ENCODE results near the gene ATP2A3. TPM values are rescaled to one million over a fixed set of nuclear protein-coding genes. Genes with fewer than 3 reads are reported as not detected.

ATP2A3 gene
- total RNA-seq, 1 donor from 2014 or later, result 541 TPM

GRCh38 chr17:3943240-3943891 lies 20.9 kb downstream of the ATP2A3 start:
- DNase-seq (no peak), ATAC-seq (ENCODE audit: low read depth) (no peak)
- POLR2A ChIA-PET, result interaction anchor here (0.6 kb wide), 1 partner anchor 28 kb away, joined by 3 read pairs; no protein-coding TSS in a partner anchor
- Mint-ChIP-seq H3K27me3 (no peaks in the 10 kb centered on the region), H3K4me3 (no peak overlapping the region), H3K9me3 (no peaks in the 10 kb centered on the region), H3K36me3 (ENCODE audit: low read depth) (peaks cover 87% of the 10 kb centered on the region), H3K27ac (no peak overlapping the region), H3K4me1 (no peaks in the 10 kb centered on the region)
- intact Hi-C loops (cut with micrococcal nuclease), result no loop called here
- CTCF ChIA-PET, result interaction anchor here (1.4 kb wide), 1 partner anchor 29 kb away, joined by 3 read pairs; no protein-coding TSS in a partner anchor
- no peak for TF ChIP-seq CTCF (IDR thresholded peaks at IDR 0.05)

DNA sequence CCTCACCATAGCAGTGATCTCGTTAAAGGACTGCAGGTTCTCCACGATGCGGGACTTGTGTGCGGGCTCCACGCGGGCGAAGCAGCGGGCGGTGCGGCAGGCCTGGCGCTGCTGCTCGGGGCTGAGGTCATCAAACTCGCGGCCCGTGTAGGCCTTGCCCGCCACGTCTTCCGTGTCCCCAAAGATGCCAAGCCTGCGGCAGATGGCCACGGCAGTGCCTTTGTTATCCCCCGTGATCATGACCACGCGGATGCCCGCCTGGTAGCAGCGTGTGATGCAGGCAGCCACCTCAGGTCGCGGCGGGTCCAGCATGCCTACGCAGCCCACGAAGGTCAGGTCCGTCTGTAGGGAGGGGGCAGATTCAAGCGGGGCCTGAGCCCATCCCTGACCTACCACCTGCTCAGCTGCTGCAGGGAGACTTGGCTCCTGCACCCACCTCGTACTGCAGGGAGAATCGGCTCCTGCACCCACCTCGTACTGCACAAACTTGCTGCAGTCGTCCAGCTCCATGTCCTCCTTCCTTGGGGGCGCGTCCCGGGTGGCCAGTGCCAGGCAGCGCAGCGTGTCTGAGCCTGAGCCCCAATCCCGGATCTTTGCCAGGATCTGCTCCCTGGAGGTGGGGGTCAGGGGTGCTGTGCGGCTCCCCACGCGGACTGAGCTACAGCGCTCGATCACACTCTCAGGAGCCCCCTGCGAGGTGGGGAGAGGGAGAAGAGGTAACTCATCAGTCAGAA lies 23.1 kb downstream of the ATP2A3 start:
- intact Hi-C loops (cut with micrococcal nuclease), result no loop called here
- Mint-ChIP-seq H3K9me3 (no peaks in the 10 kb centered on the region), H3K27me3 (no peaks in the 10 kb centered on the region), H3K4me1 (no peaks in the 10 kb centered on the region), H3K36me3 (ENCODE audit: low read depth) (peaks cover 90% of the 10 kb centered on the region), H3K4me3 (no peak overlapping the region), H3K27ac (no peak overlapping the region)
- ChIA-PET CTCF (no interaction called here), POLR2A (interaction anchor here (1.0 kb wide), 1 partner anchor 27 kb away, joined by 4 read pairs; no protein-coding TSS in a partner anchor)
- no peak for TF ChIP-seq CTCF (IDR thresholded peaks at IDR 0.05)
- ATAC-seq (ENCODE audit: low read depth) (no peak), DNase-seq (no peak)

GRCh38 chr17:3937359-3937758 lies 26.9 kb downstream of the ATP2A3 start:
- H3K9me3 Mint-ChIP-seq, result no peaks in the 10 kb centered on the region
- H3K27ac Mint-ChIP-seq, result peak overlapping the region; percentile 3
- H3K36me3 Mint-ChIP-seq (ENCODE audit: low read depth), result peaks cover 83% of the 10 kb centered on the region
- TF ChIP-seq CTCF (IDR thresholded peaks at IDR 0.05), result no peak
- no peak overlapping the region for H3K4me3 Mint-ChIP-seq
- no peak for ATAC-seq (ENCODE audit: low read depth)
- H3K27me3 Mint-ChIP-seq, result no peaks in the 10 kb centered on the region
- POLR2A ChIA-PET, result no interaction called here
- intact Hi-C loops (cut with micrococcal nuclease), result no loop called here
- H3K4me1 Mint-ChIP-seq, result no peaks in the 10 kb centered on the region
- CTCF ChIA-PET, result no interaction called here
- DNase-seq, result no peak

DNA sequence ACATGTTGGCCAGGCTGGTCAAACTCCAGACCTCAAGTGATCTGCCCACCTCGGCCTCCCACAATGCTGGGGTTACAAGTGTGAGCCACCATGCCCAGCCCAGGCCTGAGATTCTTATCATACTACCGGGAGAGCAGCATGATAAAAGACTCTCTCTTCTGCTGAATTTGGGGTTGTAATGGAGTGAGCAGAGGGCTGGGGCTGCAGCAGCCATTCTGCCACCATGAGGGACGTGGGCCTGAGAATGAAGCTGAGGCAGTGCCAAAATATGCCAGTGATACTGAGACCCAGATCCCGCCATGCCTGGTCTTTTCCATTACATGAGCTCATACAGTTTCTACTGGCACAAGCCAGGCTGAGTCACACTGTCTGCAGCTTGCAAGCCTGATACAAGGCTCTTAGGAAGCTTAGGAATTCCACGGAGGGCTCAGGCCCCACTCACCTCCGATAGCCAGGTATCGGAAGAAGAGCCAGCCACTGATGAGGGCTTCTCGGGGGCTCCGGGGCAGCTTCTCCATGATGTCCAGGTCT lies 28.3 kb downstream of the ATP2A3 start:
- POLR2A ChIA-PET, result interaction anchor here (0.7 to 1.9 kb wide), 5 partner anchors 13 to 69 kb away, joined by 3 to 11 read pairs (median 5); partner anchors contain the start of gene P2RX1

More for the DNA sequence above, 28.3 kb downstream of the ATP2A3 start:
- DNase-seq (no peak), ATAC-seq (ENCODE audit: low read depth) (no peak)
- Mint-ChIP-seq H3K27ac (no peak overlapping the region), H3K4me3 (no peak overlapping the region), H3K36me3 (ENCODE audit: low read depth) (peaks cover 80% of the 10 kb centered on the region), H3K9me3 (no peaks in the 10 kb centered on the region), H3K4me1 (no peaks in the 10 kb centered on the region), H3K27me3 (no peaks in the 10 kb centered on the region)
- intact Hi-C loops (cut with micrococcal nuclease), result loop anchor here (1.0 to 2.0 kb wide), 3 partner anchors 27 to 71 kb away; no protein-coding TSS in a partner anchor
- no peak for TF ChIP-seq CTCF (IDR thresholded peaks at IDR 0.05)
- CTCF ChIA-PET, result interaction anchor here (2.8 kb wide), 1 partner anchor 69 kb away, joined by 22 read pairs; no protein-coding TSS in a partner anchor
